GM21515 (cell line): ENCODE measurements around the gene KCNH2.

Source experiments
- ATAC-seq: cut with Tn5 transposase; IDR thresholded peaks from one replicate; pipeline ENCODE4 v1.9.1; 2021; ENCODE audit not compliant: unreplicated experiment

The KCNH2 gene

DNA sequence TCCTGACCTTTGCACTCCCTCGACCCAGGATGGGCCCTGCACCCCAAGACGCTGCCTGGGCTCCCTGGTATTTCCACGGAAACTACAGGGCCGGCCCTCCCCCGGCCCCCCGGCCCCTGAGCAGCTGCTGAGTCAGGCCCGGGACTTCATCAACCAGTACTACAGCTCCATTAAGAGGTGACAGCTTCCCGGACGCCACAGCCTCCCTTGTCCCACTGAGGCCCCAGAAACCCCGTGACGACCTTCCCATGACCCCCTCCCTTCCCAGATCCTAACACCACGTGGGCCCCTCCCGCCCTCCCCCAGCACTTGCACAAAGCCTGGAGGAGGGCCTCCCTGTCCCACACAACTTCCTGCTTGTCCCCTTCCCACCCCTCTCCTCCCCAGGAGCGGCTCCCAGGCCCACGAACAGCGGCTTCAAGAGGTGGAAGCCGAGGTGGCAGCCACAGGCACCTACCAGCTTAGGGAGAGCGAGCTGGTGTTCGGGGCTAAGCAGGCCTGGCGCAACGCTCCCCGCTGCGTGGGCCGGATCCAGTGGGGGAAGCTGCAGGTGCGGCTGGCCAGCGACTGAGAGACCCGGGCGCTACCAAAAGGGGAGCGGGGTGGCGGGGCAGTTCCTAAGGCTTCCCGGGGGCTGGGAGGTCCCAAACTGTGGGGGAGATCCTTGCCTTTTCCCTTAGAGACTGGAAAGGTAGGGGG lies 18.4 kb upstream of the KCNH2 start:
- ATAC-seq, result no peak

DNA sequence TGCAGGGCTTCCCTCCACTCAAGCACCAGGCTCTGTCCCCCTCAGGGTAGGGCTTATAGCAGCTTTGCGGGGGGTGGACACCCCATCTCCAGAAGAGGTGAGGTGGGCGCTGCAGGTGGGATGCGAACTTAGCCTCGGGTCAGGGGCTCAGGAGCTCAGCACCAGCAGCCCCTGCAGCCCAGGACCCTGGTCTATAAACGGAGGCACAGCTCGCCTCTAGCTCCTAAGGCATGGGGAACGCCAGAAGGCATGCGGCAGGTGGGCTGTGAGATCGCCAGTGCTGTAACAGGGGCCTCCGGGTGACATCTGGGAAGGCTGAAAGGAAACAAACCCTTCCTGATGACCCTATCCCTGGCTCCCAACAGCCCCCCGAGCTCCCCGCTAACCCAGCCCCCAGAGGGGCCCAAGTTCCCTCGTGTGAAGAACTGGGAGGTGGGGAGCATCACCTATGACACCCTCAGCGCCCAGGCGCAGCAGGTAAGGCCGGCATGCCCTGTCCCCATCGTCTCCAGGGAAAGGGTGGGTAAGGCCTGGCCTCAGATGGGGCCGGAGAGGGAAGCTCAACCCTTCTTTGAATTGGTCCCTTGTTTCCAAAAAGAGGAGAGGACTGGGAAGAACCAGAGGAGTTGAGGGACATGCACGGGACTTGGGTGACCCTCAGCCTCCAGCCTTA lies 16.9 kb upstream of the KCNH2 start:
- no peak for ATAC-seq

DNA sequence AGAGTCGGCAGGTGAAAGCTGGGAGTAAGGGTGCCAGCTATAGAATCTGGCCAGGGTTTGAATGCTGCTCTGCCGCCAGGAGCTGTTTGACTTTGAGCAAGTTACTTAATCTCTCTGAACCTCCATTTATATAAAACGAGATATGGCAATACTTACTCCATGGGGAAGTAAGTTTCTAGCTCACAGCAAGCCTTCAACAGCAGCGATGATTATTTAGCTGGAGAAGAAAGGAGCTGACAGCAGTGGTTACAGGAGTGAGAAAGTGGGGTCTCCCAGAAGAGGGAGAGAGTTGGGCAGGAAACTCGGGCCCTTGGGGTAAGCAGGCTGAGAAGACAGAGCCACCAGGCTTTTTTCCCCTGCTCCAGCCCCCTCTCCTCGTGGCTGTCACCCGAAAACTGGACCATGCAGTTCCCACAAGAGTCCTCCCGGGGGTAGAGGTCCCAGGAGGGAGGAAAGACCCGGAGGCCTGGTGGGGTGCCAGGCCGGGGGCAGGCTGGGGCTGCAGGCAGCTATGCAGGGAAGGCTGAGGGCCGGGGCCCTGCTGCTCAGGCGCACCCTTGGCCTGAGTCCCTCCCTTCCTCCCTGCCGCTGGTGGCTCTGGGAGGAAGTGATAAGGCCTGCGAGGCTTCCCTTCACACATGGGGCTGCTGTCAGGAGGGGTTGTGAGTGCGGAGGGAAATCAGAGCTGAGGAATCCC lies 16.2 kb upstream of the KCNH2 start:
- ATAC-seq, result no peak

DNA sequence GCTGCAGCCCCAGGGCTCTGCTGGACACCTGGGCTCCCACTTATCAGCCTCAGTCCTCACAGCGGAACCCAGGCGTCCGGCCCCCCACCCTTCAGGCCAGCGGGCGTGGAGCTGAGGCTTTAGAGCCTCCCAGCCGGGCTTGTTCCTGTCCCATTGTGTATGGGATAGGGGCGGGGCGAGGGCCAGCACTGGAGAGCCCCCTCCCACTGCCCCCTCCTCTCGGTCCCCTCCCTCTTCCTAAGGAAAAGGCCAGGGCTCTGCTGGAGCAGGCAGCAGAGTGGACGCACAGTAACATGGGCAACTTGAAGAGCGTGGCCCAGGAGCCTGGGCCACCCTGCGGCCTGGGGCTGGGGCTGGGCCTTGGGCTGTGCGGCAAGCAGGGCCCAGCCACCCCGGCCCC lies 15.4 kb upstream of the KCNH2 start:
- ATAC-seq, result no peak

DNA sequence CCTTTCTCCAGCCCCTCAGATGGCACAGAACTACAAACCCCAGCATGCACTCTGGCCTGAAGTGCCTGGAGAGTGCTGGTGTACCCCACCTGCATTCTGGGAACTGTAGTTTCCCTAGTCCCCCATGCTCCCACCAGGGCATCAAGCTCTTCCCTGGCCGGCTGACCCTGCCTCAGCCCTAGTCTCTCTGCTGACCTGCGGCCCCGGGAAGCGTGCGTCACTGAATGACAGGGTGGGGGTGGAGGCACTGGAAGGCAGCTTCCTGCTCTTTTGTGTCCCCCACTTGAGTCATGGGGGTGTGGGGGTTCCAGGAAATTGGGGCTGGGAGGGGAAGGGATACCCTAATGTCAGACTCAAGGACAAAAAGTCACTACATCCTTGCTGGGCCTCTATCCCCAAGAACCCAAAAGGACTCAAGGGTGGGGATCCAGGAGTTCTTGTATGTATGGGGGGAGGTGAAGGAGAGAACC lies 14.7 kb upstream of the KCNH2 start:
- ATAC-seq, result no peak

DNA sequence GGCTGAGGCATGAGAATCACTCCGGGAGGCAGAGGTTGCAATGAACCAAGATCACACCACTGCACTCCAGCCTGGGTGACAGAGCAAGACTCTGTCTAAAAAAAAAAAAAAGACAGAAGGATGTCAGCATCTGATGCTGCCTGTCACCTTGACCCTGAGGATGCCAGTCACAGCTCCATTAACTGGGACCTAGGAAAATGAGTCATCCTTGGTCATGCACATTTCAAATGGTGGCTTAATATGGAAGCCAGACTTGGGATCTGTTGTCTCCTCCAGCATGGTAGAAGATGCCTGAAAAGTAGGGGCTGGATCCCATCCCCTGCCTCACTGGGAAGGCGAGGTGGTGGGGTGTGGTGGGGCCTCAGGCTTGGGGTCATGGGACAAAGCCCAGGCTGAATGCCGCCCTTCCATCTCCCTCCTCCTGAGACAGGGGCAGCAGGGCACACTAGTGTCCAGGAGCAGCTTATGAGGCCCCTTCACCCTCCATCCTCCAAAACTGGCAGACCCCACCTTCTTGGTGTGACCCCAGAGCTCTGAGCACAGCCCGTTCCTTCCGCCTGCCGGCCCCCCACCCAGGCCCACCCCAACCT lies 14.0 kb upstream of the KCNH2 start:
- ATAC-seq, result no peak

DNA sequence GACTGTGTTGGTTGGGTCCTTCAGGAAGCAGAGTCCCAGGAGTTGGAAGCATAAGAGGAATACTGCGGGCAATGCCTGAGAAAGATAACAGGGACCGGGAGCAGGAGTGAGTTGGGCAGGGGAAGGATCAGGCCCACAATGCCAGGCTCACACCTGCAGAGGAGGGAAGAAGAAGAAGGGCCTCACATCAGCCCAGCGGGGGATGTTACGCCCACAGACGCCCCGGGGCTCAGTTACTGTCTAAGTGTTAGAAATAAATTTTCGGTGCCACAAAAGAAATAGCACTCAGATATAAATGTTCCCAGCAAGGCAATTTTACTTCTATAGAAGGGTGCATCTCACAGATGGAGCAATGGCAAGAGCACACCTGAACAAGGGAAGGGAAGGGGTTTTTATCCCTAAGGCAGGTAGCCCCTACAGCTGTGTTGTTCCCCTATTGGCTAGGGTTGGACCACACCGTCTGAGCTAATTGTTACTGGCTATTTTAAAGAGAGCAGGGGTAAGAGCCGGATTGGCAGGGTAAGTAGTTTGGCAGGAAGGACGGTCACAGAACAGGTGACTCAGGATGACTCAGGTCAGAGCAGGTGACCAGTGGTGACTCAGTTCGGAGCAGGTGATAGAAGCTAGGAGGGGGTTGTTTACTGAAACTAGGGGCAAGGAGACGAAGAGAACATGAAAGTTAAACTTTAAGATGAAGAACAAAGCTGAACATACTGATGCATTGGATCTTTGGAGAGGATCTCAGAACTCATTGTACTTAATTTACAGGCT lies 12.5 kb upstream of the KCNH2 start, which contains the start of gene NOS3:
Gene NOS3 (plus strand): TSS at position 602 of the 771 bp plus-strand sequence. CDS start 2,787 bp downstream, outside the sequence.
- ATAC-seq, result no peak

DNA sequence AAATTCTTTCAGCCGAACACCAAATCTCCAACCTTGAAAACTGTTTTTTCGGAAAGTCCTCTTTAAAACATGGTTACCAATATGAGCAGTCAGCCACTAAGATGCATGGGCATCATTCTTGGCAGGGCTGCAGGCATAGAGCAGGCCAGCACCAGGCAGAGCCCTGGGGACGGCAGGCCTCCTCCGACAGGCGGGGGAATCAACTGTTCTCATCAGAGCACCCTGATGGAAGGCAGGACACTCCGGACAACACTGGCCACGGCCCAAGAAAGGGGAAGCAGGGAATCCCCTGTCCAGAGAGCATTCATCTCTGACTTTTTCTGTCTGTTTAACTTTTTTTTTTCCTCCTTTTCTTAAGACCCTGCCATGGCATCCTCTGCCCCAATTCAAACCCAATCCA lies 11.3 kb upstream of the KCNH2 start:
- ATAC-seq, result no peak

DNA sequence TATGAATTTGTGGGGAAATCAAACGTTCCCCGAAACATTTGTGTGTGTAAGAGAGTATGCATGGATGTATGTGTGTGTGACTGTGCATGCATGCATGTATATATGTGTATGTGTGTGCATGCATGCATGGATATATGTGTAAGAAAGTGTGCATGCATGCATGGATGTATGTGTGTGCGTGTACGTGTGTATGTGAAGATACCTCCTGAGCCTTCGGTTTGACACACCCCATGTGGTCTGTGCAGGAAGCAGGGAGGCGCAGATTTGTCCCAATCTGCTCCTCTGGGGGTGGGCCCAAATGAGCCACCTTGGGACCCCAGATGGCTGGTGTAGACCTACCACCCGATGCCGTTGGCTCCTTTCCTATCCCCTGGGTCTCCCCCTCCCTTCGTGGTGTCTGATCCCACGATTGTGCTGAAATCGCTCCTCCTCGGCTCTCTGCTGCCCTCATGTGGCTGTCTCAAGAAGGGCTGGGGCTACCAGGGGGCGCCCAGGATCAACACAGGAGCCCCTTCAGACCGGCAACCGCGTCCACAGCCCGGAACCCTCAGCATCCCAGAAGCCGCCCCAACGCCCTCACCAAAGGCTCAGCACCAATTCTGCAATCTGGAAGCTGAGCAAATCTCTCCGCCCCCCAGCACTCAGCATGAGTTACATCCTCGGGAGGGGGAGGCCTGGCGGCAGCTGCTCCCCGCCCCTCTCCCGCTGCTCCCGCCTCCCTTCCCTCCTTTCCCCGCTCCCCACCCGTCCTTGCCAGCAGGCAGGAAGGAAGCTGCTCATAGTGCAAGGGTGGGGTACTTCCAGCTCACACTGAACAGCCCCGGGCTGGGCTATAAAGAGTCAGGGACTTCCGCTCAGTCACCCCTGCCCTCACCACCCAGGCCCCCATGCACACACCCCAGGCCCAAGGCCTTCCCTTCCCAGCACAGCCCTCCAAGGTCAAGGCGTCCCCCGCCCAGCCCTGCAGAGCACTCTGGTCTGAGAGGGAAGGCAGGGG lies 10.4 kb upstream of the KCNH2 start:
- ATAC-seq, result no peak

DNA sequence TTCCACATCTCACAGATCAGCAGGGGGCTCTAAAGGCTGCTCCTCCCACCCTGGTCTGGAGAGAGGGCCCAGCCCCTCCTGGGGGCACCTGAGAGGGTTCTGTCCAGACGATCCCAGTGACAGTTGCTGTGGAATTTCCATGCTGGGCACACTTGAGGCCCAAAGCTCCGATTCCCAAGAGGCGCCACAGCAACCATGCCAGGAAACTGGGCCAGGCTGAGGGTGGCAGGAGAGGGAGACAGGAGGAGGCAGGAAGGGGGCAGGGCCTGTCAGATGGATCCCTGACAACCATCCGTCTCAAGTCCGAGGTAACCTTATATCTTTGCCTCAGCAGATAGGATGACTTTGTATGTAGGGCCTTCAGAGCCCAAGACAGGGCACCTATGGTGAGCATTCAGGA lies 8.4 kb upstream of the KCNH2 start:
- no peak for ATAC-seq

DNA sequence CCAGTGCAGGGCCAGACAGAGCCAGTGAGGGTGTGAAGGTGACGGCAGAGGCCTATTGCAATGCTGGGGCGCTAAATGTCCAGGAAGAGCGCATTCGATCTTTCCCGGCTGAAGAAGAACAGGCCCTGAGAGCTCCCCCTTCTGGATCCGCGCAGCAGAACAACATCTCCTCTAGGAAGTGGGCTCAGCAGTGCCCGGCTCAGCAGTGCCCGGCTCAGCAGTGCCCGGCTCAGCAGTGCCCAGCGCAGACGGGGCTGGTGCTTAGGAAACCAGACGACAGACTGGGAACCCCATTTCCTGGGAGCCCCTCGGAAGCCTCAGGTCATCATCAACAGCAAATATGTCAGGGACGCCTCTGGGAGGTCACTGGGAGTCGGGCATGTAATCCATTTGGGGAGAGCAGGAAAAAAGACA lies 8.0 kb upstream of the KCNH2 start:
- no peak for ATAC-seq

DNA sequence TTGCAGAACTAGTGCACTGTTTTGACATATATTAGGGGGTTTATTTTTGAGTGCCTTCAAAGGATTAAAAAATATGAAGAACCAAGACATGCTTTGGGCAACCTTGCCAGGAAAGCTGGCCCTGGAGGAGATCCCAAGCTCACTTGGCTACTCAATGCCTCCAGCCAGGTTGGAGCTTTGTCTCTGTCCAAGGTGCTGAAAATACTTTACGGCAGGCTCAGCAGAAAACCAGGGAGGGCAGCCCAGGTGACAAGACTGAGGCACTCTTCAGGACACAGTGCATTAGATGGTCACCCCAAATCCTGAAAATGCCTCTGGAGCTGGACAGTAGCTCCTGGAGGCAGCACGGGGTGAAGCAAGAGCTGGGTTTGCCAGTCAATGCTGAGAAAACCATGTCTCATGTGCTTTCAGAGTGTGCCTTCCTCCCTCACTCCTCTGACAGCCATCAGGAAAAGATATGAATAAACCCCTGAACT lies 5.8 kb upstream of the KCNH2 start:
- ATAC-seq, result no peak

DNA sequence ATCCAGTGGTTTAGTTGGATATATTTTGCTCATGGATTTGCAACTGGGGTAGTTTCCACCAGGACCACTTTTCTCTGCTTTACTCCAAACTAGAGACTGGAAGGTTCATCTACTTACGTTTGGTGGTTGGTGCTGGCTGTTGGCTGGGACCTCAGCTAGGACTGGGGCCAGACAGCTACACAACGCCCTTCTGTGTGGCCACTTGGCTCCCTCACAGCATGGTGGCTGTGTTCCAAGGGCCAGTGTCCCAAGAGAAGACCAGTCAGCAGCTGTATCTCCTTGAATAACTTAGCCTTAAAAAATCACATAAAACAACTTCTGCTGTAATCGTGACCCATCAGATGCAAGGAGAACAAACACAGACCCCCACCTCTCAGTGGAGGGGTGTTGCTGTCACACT lies 4.2 kb upstream of the KCNH2 start:
- no peak for ATAC-seq

DNA sequence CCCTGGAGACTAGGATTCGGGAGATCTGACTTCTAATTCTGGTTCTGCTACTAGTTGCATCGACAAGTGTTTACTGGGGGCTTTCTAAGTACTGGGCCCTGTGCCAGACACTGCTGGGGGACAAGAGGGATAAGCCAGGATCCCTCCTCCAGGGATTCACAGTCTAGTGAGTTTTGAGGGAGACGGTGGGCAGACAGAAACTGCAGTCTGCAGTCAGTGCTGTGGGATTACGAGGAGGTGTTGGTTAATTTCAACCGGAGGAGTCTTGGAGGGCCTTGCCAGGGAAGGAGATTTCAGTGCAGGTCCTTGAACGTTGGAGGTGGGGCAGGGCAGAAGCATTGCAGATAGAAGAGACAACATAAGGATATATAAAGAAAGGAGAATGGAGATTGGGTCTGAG lies 3.5 kb upstream of the KCNH2 start:
- no peak for ATAC-seq

DNA sequence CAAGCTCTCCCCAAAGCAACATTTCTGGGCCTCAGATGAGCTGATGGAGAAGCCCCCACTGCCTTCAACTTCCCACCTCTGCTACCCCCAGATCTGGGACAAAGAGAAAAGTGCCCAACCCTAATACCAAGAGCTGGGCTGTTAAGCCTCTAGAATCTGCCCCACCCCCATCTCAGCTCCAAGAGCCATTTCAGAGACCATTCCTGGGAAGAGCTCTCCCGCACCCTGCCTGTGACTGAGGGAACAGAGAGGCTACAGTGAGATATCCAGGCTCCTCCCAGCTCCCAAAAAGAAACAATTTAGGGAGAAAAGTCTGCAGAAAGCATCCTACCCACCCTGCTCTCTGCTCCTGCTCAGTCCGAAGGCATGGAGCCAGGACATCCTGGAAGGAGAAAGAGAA lies 2.5 kb upstream of the KCNH2 start:
- no peak for ATAC-seq

DNA sequence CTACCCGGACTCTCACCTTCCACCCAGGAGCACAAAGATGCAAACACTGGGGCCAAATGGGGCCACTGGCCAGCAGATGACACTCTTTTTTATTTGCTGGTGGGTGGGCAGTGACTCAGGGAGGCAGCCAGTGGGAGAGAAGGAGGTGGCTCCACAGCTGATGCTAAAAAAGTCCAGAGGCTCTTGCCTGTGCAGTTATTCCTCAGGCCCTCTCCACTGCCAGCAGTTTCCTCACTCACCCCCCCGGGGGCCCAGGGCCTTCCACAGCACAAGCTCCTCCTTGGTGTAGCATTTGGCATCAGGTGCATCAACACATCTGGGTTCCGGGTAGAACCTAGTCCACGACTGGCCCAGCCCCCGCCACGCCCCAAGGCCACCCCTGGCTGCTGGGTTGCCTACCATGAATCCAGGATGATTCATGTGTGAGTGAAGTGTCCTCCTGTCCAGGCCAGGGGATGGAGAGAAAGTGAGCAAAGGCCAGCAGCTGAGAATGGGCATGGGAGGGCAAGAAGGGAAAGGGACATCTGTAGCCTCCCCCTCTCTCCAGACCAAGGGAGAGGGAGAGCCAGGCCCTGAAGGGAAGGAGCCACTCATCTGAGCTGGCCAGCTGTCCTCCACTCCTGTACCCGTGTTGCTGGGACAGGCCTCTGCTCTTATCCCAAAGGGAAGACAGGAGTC lies 1.7 kb upstream of the KCNH2 start:
- ATAC-seq, result no peak

DNA sequence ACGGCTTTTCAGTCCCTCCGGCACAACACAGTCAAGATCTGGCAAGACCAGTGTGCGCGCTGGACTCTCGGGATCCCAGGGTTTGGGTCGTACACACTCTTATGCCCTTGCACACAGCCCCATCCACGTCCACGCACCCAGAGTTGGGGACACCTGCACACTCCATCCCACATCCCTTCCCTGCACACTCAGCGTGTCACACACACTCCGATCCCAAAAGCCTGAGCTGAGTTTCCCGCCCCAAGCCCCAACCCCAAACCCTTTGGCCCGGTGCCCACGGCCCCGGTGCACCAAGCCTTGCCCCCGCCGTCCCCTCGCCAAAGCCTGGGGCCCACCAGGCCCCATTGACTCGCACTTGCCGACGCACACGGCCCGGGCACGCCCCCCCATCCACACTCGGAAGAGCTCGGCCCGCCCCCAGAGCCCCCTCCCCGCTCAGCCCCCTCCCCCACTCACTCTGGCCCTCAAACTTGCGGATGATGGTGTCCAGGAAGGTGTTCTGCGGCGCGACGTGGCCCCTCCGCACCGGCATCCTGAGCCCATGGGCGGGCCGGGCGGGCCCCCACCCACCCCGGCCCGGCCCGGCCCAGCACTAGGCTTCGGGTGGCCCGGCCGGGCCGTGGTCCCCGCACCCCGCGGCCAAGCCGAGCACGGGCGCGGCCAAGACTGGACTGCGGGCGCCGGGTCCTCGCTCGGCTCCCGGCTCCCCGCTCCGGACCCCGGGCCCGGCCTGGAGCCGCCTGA lies 567 bp downstream of the KCNH2 start:
- ATAC-seq, result no peak
